AG08395 (cell line): ENCODE measurements around the gene FBXL13.
"Not testable (repeated sequence)": the region's sequence is repeated elsewhere in the genome, so short reads cannot be mapped to it uniquely, and the experiment has no call there.

ENCODE experiments used
- DNase-seq: peaks from one replicate; pipeline ENCODE4 v3.0.0; 2012; ENCODE audit warnings: mixed read lengths, low spot score

Gene FBXL13

GRCh38 chr7:103023578-103023977 lies 51.0 kb downstream of the FBXL13 start:
- DNase-seq = not testable (repeated sequence)

DNA sequence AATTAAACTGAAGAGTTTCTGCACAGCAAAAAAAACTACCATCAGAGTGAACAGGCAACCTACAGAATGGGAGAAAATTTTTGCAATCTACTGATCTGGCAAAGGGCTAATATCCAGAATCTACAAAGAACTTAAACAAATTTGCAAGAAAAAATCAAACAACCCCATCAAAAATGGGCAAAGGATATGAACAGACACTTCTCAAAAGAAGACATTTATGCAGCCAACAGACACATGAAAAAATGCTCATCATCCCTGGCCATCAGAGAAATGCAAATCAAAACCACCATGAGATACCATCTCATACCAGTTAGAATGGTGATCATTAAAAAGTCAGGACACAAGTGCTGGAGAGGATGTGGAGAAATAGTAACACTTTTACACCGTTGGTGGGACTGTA lies 53.1 kb downstream of the FBXL13 start:
- DNase-seq = not testable (repeated sequence)

GRCh38 chr7:103020876-103021275 lies 53.7 kb downstream of the FBXL13 start:
- DNase-seq = not testable (repeated sequence)

DNA sequence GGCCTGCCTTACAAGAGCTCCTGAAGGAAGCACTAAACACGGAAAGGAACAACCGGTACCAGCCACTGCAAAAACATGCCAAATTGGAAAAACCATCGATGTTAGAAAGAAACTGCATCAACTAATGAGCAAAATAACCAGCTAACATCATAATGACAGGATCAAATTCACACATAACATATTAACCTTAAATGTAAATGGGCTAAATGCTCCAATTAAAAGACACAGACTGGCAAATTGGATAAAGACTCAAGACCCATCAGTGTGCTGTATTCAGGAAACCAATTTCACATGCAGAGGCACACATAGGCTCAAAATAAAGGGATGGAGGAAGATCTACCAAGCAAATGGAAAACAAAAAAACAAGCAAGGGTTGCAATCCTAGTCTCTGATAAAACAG lies 56.3 kb downstream of the FBXL13 start:
- DNase-seq = not testable (repeated sequence)

DNA sequence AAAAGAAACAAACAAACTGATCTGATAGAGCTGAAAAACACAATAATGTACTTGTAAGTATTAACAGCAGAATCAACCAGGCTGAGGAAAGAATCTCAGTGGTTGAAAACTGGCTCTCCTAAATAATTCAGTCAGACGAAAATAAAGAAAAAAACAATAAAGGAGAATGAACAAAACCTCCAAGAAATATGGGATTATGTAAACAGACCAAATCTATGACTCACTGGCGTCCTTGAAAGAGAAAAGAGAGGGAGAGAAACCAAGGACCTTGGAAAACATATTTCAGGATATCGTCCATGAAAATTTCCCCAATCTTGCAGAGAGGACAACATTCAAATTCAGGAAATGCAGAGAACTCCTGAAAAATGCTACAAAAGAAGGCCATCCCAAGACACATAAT lies 62.9 kb downstream of the FBXL13 start:
- no peak for DNase-seq

GRCh38 chr7:103010211-103010610 lies 64.4 kb downstream of the FBXL13 start:
- DNase-seq = no peak

DNA sequence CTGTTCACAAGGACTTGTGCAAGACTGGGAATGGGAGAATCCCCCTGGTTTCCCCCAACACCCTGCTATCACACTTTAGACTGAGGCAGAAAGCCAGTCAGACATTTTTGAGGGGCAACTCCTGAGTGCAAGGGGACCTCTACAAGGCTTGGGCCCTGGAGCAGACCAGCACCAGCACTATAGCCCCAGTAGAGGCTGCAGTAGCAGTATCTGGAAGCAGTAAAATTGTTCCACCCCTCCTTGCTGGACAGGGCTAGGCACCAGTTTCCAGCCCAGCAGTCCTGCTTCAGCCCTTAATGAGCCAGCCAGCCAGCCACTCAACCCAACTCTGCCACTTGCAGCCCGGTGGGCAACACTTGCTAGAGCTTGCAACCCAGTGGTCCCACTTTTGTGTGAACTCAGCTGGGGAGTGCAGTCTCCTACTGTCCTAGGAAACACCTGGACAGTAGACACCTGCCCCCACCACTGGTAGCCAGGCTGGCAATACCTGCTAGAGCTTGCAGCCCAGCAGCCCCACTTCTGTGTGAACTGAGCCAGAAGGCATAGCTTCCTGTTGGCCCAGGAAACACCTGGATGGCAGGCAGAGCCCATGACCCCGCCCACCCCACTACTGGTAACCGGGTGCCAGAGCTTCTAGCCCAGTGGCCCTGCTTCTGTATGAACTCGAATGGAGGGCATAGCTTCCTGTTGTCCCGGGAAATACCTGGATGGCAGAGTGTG lies 65.0 kb downstream of the FBXL13 start:
- no peak for DNase-seq

DNA sequence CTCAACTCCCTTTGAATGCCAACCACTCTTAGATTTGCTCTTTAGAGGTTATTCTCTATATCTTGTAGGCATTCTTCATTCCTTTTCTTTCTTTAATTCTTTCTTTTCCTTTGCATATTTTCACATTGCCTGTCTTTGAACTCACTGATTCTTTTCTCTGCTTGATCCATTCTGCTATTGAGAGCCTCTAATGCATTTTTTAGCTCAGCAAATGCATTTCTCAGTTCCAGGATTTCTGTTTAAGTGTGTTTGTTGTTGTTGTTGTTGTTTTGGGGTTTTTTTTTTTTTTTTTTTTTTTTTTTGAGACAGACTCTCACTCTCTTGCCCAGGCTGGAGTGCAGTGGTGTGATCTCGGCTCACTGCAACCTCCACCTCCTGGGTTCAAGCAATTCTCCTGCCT lies 71.6 kb downstream of the FBXL13 start:
- no peak for DNase-seq

- DNase-seq = no peak
Observed at GRCh38 chr7:103001210-103001609, 73.4 kb downstream of the FBXL13 start.

DNA sequence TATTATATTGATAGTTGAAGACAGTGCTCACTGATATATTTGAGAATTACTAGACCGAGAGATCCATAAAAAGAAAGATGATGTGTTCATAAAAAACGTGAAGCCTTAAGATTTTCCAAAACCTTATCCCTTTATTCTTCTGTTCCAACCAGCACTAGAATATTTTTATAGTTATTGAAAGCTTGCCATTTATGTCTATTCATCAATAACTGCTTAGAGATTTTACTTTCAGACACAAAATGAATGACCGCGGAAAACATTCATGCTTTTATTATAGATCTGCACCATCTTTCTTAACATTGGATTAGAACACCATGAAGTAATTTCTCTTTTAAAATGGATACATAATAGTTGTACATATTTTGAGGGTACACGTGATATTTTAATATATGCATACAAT lies 77.6 kb downstream of the FBXL13 start:
- DNase-seq = no peak

DNA sequence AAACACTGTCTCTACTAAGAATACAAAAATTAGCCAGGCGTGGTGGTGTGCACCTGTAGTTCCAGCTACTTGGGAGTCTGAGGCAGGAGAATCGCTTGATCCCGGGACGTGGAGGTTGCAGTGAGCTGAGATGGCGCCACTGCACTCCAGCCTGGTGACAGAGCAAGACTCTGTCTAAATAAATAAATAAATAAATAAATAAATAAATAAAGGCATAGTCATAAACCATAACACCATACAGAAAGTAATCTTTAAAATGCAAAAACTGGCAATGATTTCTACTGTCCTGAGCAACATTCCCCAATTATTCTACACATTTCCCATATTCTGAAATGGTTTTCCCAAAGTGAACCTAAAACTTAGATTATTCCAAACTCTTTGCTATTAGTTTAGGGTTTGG lies 79.0 kb downstream of the FBXL13 start:
- DNase-seq = not testable (repeated sequence)

DNA sequence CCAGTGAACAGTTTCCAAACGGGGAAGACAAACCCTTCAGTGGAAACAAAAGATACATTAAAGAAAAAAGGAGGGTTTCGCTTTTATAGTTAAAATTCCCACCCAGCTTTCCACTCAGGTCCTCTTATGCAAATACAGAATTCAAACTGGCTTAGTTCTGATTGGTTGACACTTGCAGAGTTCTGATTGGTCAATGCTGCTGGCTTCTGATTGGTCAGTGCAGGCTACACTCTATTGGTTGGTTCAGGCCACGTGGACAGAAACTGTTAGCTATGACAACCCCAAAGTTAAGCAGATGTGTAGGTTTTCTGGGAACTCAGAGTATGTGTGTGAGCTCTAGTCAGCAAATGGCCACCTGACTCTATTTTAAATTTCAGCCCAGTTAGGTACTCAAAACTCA lies 80.0 kb downstream of the FBXL13 start:
- no peak for DNase-seq

GRCh38 chr7:102993718-102994029 lies 80.9 kb downstream of the FBXL13 start:
- no peak for DNase-seq

DNA sequence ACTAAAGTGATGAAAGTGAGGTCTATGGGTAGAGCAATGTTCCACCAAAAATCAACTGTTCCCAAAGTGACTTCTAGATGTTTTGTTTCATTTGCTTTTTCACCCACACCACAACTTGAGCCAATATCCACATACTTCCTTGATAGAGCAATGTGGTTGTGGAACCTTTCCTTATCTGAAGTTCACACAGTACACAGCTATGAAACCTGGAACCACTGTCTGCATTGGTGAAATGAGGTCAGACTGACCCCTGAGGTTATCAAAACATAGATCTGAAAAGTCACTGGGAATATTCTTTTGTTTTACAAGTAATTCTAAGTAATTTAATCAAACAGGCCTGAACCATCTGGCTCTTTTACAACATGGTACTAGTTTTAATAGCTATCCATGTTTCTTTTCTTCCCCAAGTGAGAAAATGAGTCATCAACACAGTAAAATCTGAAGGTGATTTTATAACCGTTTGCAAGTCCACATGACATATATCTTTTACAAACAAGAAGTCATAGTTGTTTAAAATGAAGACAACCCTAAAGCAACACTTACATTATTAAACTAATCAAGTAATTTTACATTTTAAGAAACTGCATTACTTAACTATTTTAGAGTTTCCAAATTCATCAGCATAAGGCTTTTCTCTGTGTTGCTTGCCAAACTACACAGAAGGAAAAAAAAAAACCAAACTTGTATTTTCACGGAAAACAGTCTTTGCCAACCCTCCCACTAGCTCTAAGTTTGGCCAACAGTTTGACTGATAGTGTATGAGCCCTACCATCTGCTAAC lies 81.5 kb downstream of the FBXL13 start:
- peak; percentile 33 for DNase-seq

GRCh38 chr7:102992509-102992937 lies 82.1 kb downstream of the FBXL13 start:
- DNase-seq = no peak

DNA sequence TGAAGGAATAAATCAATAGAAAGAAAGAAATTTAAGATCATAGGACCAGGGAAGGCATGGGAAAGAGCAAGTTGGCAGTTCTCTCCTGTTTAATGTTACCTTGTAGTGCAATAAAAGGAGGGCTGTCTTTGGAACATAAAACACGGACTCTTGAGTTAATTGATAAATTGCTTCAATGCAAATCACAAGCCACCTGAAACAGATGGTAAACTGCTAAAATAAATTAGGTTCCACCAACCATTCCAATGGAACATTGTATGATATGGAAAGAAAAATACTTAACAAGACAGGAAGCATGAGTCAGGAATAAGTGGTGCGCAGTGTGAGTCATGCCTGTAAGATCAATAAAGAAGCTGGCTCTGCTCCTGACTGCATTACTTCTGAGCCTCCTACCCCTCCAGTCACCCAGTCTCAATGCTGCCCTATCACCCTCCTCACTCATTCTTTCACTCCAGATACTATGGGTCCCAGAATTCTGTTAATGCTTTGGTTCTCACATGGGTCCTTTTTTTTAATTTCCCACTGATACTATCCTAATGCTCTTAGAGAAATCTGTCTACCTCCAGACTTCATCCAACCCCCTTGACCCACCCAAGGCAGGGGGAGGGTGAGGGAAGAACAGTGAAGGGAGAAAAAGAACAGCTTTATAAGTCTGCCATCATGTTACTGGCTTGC lies 82.9 kb downstream of the FBXL13 start:
- DNase-seq = peak; percentile 79

DNA sequence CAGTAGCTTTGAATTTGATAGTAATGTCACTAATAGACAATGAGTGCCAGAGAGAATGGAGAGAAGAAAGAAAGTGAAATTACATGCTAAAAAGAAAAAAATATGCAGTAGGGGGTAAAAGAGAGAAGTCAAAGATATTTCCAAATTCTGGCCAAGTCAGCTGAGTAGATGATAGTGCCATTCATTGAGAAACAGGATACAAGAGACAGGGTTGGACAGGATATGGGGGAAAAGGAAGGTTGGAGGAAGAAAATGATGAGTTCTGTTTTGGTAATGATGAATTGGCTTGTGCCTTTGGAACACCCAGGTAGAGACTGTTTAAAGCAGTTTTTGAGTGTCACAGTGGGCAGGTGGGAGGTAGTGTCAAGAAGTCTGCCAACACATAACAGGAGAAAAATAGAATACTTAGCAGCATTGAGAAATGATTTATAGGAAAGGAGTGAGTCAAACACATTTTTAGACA lies 83.5 kb downstream of the FBXL13 start:
- no peak for DNase-seq

- DNase-seq = no peak
Observed at GRCh38 chr7:102990642-102991041, 84.0 kb downstream of the FBXL13 start.

DNA sequence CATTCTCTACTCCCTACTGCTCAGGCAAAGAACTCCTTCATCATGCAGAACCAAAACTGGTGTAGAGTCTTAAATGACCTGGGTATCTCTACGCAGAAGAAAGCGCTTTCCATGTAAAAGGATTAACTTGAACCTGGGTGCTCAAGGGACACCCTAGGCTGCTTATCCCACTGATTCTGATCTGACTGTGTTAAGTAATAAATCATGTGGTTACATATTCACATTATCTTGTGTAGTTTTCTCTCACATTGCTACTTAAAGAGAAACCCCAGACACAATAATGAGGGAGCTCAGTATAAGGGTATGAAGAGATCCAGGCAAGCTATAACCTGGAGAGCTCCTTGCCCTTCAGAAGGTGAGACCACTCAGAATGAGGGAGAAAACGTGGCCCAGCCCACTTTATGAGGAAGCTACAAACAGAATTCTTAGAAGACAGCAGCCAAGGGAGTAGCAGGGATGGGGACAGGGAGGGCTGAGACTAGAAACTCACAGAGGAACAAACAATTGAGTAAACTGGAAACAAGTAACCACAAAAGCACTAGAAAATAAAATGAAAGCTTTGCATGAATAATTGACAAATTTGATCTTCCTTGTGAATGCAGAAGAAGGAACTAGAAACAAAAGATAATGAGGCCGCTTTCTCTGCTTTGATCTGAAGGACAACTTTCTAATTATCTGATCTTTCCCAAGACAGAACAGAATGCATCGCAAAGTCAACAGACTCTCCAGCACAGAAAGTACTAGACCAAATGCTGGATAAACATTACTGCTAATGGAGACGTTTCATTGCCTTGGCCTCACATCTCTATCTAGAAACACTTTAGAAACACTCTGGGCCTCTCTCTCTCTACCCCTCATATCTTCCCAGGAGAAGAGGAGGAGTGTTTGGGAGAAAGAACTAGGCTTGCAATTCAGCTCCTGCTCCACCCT lies 85.7 kb downstream of the FBXL13 start:
- DNase-seq = no peak

GRCh38 chr7:102988088-102988487 lies 86.5 kb downstream of the FBXL13 start:
- no peak for DNase-seq

DNA sequence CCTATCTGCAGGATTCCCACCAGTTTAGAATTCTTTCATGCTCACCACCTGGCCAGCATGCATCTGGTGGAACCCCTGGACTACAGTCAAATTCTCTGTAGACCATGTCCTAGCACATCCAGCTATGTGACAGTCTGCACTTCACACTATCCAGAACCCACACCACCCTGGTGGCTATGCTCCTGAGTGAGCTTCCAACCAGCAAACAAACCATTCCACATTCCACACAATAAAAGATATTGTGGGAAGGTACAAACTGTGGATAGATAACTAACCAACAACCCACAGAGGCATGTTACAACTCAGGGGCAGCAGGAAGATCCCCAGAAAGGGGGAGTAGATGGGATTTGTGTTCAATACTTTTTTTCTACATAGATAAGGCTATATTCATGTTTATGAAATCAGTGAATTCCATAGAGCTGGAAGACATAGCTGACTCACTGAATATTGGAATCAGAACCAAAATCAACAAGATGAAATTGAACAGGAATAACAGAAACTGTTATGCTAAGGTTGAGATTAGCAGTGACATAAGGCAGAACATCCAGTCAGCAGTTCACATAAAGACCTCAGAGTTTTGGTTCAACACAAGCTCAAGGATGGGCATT lies 89.3 kb downstream of the FBXL13 start:
- no peak for DNase-seq
